NCI-H2081 (cell line): Measurements from ENCODE around the gene RP9.
"Not testable (repeated sequence)": the region's sequence is repeated elsewhere in the genome, so short reads cannot be mapped to it uniquely, and the experiment has no call there.

Experiments used
- DNase-seq, 2 experiments: peaks; one replicate each; lab custom pipeline; 2025; lab: John Stamatoyannopoulos, UW

Gene RP9

DNA sequence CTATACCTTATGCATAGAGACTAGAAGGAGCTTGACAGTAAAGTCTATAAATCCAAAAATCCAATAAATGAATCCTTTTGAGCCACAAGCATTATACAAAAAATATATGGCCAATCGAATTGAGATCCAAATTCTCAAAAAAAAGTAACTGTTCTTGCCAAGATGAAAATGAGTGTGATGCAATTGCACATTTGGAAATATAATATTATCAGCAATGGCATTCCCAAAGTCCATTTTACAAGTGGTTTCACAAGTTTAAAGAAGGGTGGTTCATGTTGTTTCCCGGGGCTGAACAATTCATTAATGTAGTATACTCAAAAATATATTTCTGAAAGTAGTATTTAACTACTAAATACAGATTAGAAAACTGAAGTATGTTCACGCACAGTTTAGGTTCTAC lies 7.3 kb downstream of the RP9 start:
- DNase-seq, result no peak

DNA sequence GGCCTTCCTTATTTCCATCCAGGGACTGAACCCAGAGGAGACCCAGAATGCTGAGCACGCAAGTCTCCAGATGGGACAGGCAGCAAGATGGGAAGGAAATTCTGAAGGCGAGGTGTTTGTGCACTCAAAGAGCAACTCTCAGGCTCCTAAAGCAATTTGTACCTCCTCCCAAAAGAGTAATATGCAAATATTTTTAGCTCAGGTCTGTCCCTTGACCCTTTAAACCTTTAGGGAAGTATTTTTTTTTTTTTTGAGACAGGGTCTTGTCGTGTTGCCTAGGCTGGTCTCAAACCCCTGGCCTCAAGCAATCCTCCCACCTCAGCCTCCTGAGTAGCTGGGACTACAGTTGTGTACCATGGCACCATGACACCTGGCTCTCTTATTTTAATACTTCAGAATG lies 8.4 kb downstream of the RP9 start:
- no peak for DNase-seq

DNA sequence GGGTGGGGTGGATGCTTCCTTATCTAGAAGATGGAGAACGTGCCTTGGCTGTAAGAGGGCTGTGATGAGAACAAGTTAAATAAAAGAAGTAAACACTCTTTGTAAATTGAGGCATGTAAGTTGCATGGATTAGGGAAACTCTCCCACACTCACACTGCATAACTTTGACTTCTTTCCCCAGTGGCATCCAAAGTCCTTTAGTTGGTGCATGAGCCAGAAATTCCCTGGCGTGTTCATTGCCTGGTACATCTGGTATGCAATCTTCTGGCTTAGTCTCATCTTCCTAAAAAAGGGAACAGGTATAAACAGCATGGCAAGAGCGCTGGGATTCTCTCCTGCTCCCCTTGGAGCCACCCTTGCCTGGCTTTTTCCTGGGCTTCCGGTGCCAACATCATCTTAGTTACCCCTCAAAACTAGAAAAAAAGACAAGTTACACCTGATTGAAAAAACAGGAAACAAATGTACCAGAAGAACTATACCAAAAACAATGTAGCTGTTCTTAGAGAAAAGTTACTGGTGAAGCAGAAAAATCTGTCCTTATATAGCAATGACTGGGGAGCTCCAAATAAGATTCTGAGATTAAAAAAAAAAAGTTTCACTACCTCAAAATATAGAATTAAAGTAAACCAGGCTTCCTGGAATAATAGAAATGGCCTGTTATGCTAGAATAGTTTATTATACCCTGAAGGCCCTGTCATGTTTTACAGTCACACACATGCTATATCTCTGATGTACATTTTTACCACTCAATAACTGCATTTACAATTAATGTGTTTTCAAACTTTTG lies 9.9 kb downstream of the RP9 start:
- DNase-seq, result no peak

DNA sequence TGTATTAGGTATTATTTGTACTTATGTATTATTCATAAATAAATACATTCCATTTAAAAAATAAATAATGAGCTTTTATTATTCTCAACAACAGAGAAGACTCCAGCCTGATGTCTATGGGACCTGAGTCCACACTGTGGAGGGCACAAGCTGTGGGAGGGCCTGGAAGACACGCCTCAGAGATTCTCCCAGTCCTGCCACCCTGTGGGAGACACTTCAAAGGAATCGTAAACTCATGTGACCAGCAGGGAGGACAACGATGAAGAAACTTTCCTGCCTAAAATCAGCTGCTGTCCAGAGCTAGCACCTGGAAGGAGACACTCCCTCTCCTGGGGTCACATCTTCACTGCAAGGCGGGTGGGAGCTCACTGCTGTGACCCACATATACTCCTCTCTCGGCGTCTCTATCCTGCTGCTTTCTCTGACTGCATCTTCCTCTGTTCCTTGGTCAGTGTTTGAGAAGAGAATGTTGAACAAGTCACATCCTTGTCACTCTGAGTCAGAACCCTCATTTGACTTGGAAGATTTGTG lies 14.4 kb downstream of the RP9 start:
- not testable (repeated sequence) for DNase-seq

DNA sequence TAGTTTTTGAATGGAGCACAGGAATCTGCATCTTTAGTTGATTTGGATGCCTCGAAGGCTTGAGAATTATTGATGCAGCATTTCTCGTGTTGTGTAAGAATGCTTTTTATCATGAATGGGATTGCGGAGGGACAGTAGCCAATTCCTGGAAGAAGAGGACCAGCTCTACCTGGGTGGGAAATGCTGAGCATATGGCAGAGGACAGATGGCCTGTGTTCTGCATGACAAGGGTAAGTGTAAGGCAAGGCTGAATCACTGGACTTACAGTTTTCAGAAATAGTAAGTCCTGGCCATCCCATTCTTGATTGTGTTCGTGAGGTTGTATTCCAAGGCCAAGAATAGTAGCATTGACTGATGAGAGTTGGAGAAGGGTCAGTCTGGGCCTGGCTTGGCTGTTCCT lies 15.9 kb downstream of the RP9 start:
- no peak for DNase-seq

DNA sequence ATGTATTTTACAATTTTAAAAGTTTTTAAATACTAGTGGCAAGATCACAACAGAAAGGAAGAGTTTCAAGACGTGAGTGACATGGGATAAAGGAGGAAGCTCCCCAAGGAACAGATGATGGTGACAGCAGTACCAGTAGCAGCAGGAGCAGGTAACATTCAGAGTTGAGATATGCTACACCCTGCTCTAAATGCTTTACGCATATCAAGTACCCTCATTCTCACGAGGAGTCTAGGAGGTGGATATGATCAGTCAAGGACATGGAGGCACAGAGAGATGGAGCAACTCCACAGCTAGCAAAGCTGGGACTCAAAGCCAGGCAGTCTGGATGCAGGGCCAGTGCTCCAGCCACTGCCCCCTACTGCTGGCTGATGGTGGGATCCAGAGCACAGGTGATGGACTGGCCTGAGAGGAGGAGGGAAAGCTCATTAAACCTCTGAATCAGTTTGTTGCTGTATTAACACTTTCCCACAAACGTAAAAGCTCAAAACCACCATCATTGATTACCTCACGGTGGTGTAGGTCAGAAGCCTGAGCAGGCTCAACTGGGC lies 17.5 kb downstream of the RP9 start:
- DNase-seq, result no peak

DNA sequence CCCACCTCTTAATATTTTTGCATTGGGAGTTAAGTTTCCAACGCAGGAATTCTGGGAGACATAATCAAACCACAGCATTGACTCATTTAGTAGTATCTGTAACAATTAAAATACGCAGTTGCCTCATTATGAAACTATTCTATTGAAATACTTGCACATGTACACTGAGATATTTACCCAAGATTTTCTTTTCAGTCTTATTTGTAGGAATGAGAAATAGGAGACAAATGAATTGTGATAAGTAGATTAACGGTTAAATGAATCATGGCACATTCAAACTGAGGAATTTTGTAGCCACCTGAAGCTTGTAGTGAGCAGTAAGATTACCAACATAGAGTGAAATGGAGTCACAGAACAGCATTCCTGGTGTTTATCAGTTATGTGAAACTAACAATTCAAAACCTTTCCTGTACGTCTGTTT lies 18.1 kb downstream of the RP9 start:
- DNase-seq, result no peak

DNA sequence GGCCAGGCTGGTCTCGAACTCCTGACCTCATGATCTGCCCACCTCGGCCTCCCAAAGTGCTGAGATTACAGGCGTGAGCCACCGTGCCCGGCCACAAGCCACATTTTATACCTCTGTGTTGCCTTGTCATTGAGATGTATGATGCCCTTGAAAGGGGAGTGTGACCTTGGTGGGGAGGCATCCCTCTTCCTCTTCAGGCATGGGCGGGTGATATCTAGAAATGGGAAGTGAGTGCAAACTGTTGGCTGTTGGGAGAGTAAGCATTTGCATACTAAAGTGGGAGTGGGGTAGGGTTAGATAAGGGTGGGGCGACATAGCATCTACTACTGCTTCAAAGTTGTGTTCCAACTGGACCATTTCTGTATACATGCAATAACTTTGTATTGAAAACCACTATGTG lies 20.1 kb downstream of the RP9 start:
- DNase-seq, result no peak

DNA sequence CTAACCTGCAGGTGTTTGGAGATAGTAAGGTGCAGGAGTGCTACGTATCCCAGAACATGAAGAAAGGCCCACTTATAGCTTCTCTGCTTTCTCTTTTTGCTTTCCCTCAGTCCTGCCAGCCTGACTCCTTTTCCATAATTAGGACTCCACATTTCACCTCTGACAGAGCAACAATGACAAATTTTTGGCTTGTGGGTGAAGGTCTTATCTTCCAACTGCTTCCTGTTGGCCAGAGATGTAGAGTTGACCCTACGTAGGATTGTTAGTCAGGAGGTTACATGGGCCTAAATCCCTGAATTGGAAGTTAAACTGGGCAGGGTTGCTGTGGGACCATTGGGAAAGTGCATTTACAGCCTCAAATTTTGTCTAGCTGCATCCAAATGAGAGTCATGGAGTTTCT lies 21.3 kb downstream of the RP9 start:
- DNase-seq, result no peak

DNA sequence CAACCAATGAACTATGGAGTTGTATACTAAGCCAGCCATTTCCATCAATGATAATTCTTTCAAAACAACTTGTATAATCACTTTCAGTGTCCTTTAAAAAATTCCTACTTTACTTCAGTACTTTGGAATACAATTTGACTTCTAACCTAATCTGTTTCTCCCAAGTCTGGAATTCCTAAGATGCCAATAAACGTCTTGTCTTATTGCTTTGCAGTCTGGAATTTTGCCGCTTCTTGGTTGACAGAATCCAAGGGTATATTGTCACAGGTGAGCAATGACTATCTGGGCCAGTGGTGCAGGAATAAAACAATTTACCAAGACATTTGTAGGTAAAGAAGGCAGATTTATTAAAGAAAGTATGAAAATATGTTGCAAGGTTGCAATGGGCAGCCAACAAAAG lies 21.8 kb downstream of the RP9 start:
- no peak for DNase-seq

DNA sequence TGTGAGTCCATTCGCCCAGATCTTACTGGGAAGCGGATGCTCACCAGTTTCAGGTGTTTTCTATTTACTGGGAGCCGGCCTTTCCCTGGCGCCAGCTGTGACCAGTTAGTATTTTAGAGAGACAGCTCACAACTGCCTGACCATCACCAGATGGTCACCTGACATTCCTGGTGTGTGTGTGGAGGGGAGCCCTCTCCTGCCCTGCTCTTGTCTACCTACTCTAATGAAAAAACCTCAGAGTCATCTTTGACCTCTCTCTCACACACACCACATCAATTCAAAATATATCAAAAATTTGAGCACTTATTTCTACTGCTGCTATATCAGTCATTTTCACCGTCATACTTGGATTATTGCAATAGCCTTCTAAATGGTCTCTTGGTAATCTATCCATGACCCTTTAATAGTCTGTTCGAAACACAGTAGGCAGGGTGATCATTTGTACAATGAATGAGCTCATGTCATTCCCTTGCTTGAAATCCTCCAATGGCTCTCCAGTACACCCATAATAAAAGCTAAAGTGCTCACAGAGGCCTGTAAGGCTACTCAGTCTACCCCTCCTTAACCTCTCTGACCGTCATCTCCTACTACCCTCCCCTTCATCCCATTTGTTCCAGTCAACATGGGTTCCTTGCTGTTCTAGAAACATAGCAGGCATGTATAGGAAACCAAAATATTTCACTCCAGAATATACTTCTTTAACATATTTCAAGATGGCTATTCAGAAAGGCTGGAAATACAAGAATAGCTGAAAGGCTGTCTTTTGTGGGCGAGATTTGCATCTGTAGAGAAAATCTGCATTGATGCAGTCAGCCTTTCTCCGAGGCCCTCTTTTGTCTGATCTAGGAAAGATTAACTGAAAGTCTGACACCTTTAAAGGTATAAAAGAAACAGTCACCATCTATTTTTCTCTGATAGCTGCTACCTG lies 29.2 kb downstream of the RP9 start:
- no peak for DNase-seq

DNA sequence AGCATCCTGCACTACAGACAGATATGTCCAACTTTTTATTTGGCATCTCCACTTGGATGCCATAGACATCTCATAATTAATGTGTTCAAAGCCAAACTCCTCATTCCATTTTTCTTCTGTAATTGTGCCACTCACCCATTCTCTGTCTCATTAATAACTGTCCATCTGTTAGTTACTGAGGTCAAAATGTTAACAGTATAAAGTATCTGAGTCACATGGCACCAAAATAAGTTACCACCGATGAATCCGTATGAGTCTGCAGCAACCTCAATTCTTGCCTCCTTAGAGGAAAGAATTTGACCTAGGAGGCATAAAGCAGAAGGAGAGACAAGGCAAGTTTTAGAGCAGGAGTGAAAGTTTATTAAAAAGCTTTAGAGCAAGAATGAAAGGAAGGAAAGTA lies 30.1 kb downstream of the RP9 start:
- no peak for DNase-seq

DNA sequence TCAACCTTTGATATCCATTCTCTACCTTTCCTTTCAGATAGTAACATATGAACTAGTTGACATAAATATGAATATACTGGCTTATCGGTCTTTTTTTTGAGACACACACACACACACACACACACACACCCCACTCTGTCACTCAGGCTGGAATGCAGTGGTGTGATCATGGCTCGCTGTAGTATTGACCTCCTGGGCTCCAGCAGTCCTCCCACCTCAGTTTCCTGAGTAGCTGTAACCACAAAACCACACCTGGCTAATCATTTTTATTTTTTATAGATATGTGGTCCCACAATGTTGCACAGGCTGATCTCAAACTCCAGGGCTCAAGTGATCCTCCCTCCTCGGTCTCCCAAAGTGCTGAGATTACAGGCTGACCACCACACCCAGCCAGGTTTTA lies 32.5 kb downstream of the RP9 start:
- DNase-seq, result no peak

DNA sequence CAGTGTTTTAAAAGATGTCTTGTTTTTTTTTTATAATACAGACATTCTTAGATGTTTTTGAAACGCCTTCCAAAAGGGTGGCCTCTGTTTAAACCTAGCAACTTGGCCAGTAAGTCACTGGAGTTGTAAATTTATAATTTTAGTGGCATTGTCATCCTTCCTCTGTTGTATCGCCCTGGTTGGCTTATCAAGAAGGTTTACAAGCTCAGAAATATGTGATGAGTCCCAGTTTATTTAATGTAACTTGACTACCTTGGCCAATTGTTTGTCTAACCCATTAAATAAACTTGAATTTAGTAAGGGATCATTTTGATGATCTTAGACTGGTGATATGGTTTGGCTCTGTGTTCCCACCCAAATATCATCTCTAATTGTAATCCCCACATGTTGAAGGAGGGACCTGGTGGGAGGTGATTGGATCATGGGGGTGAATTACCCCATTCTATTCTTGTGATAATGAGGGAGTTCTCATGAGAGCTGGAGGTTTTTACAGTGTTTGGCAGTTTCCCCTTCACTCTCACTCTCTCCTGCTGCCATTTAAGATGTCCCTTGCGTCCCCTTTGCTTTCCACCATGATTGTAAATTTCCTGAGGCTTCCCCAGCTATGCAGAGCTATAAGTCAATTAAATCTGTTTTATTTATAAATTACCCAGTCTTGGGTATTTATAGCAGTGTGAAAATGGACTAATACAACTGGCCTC lies 33.2 kb downstream of the RP9 start:
- DNase-seq, result no peak

DNA sequence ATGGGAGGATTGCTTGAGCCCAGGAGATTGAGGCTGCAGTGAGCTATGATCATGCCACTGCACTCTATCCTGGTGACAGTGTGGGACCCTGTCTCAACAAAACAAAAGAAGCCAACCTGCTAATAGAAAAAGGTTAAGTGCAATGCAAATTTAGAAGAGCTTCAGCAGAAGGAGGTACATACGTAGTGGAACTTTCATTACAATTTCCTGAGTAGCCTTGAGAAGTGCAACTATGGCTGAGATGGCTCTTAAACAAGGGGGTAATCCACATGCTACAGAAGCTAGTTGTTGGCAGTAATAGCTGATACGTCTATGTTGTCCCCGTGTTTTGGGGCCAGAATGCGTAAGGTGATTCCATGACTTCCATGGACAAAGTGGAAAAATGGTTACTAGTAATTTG lies 36.0 kb downstream of the RP9 start:
- DNase-seq, result no peak

DNA sequence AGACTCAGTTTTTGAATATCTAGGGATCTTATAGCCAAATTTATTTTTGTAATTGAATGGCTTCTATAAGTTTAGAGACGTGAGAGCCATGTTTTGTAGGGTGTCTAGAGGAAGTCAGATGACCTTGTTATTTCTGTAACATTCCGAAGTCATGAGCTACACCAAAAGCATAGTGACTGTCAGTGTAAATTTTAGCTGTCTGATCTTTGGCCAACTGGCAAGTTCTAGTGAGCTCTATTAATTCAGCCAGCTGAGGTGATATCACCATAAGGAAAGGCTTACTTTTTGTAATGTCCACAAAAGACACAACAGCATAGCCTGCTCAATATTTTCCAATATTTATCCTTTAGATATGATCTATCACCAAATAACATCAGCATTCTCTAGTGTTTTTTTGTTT lies 36.7 kb downstream of the RP9 start:
- DNase-seq, result no peak

DNA sequence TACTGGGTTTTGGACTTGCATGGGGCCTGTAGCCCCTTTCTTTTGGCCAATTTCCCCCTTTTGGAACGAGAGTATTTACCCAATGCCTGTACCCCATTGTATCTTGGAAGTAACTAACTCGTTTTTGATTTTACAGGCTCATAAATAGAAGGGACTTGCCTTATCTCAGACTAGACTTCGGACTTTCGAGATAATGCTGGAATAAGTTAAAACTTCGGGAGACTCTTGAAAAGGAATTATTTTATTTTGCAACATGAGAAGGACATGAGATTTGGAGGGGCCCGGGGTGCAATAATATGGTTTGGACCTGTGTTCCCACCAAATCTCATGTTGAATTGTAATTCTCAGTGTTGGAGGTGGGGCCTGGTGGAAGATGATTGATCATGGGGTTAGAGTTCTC lies 38.4 kb downstream of the RP9 start:
- DNase-seq, result no peak

DNA sequence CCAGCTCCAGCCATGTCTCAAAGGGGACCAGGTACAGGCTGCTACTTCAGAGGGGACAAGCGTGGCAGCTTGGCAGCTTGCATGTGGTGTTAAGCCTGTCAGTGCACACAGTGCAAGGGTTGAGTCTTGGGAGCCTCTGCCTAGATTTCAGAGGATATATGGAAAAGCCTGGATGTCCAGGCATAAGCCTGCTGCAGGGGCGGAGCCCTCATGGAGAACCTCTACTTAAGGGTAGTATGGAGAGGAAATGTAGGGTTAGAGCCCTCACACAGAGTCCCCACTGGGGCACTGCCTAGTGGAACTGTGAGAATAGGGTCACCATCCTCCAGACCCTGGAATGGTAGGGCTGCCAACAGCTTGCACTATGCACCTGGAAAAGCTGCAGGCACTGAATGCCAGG lies 38.9 kb downstream of the RP9 start:
- no peak for DNase-seq

DNA sequence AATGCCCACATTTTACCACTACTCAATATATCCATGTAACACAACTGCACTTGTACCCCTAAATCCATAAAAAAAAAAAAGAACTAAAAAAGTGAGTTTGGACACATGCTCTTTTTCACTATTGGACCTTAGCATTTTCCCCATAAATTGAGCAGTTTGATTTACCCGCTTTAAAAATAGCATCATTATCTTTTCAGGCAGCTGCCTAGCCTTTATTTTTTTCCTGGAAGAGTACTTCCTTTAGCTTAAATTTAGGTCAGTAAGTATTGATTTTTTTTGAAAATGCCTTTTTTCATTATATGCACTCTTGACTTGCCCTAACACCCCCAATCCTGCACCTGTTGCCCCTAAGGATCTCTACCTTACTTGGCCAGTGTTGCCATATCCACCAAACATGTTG lies 41.3 kb downstream of the RP9 start:
- no peak for DNase-seq

DNA sequence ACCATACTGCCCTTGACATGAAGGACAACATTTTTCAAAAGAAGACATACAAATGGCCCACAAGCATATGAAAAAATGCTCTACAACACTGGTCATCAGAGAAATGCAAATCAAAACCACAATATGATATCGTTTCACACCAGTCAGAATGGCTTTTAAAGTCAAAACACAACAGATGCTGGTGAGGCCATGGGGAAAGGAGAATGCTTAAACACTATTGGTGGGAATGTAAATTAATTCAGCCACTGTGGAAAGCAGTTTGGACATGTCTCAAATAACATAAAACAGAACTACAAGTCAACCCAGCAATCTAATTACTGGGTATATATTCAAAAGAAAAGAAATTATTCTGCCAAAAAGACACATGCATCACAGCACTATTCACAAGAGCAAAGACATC lies 42.4 kb downstream of the RP9 start:
- DNase-seq, result peak in 1 of 2 experiments; percentile 44

DNA sequence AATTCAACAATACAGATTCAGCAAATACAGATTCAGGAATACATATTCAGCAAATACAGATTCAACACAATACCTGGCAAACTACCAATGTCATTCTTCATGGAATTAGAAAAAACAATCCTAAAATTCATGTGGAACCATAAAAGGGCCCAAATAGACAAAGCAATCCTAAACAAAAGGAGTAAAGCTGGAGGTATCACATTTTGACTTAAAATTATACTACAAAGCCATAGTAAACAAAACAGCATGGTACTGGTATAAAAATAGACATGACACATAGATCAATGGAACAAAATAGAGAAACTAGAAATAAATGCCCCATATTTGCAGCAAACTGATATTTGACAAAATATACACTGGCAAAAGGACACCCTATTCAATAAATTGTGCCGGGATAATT lies 43.2 kb downstream of the RP9 start:
- DNase-seq, result no peak

DNA sequence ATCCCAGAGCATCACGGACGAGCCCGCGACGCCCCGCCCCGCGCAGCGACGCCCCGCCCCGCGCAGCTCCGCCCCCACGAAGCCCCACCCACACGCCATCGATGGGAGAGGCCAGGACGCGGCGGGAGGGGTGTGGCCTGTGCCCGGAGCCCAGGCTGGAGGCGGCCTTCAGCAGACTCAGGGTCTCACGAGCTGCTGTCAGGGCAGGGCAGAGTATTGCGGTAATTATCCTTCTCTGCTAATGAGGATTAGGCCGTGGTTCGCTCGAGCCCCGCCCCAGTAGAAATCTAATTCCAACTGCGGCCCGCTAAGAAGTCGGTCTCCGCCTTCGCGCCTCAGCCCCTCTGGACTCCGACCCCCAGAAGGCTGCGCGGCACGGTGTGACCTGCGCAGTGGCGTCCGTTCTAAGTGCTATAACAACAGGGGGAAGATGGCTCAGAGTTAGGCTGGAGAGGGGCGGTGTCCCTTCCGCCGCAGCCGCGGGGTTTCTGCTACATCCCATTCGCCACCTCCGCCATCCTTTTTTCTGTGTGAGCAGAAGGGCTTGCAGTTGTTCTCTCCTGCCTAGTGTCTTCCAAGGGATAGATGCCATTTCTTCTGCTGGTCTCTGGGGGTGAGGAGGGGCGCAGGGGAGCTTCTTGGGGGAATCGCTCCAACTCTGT lies 46.3 kb downstream of the RP9 start:
- peak; percentile 95 to 96 for DNase-seq
